ENCODE data around the gene COG2. TPM values are rescaled to one million over a fixed set of nuclear protein-coding genes. Genes with fewer than 3 reads are reported as not detected.

The COG2 gene
- total and polyA plus RNA-seq, 5 donors from 2014 or later = 24.4 to 38.9 (median 34.1) TPM

DNA sequence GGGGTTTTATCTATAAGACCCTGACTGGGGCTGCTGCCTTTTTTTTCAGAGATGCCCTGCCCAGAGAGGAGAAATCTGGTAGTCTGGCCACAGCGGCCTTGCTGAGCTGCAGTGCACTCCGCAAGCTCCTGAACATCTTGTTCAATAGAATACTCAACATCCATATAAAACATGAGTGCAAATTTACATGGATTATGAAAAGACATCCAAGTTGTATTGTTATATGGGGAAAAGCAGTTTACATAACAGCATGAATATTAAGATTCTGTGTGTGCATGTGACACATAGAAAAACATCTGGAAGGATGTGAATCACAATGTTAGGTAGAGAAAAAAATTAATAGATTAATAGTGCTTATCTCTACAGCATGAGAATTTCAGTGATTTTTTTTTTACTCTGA, 16.4 kb downstream of the COG2 start:
- Histone ChIP-seq H3K27me3 (ENCODE audit: control insufficient read depth, insufficient read depth, low read length) (no peaks in the 10 kb centered on the region), H3K4me3 (ENCODE audit: low read depth, low read length) (no peak overlapping the region), H3K9me3 (ENCODE audit: control insufficient read depth in 2 of 2, low read length in 2 of 2) (no peaks in the 10 kb centered on the region), H3K27ac (ENCODE audit: insufficient read depth, low read length, poor library complexity, severe bottlenecking) (no peak overlapping the region), H3K4me1 (ENCODE audit: control insufficient read depth, insufficient read depth, low read length, poor library complexity, severe bottlenecking) (no peaks in the 10 kb centered on the region), H3K36me3 (ENCODE audit: control insufficient read depth, insufficient read depth, low read length) (peaks cover 43% of the 10 kb centered on the region)
- DNase-seq (no peak), ATAC-seq (ENCODE audit: low read depth in 2 of 2) (no peak)
- Mint-ChIP-seq H3K27me3 (no peaks in the 10 kb centered on the region), H3K9me3 (peaks cover 0 to 2% (median 0%) of the 10 kb centered on the region in 7 donors), H3K4me3 (no peak overlapping the region), H3K27ac (no peak overlapping the region), H3K4me1 (peaks cover 33 to 44% (median 37%) of the 10 kb centered on the region in 4 donors), H3K36me3 (peaks cover 20% of the 10 kb centered on the region)

DNA sequence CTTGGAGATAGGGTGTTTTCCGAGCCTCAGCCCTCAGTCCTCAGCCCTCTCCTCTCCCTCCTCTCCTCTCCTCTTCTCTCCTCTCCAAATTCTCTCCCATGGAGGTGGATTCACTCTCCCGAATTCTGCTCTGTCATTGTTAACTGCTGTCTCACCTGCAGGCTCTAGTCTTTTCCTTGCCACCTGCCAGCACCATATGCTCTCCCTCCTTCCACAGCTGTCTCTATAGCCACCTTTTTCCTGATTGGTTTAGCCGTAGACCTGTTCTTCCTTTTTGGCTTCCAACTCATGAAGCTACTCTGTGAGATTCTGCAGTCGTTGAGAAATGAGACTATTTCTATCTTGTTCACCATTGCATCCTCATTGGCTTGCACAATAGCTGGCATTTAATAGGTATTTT, 19.7 kb downstream of the COG2 start:
- H3K36me3 ChIP-seq (ENCODE audit: control insufficient read depth, insufficient read depth, low read length) = peaks cover 76% of the 10 kb centered on the region
- ATAC-seq (ENCODE audit: low read depth in 2 of 2) (no peak), DNase-seq (no peak)
- H3K4me3 ChIP-seq (ENCODE audit: low read depth, low read length) = no peak overlapping the region
- H3K9me3 ChIP-seq (ENCODE audit: control insufficient read depth in 2 of 2, low read length in 2 of 2) = no peaks in the 10 kb centered on the region
- no peaks in the 10 kb centered on the region for H3K4me1 ChIP-seq (ENCODE audit: control insufficient read depth, insufficient read depth, low read length, poor library complexity, severe bottlenecking)
- Mint-ChIP-seq H3K36me3 (peaks cover 37% of the 10 kb centered on the region), H3K27me3 (no peaks in the 10 kb centered on the region), H3K4me3 (no peak overlapping the region), H3K4me1 (peaks cover under 1 to 13% (median 9%) of the 10 kb centered on the region in 4 donors), H3K9me3 (peaks cover 0 to 2% (median 0%) of the 10 kb centered on the region in 7 donors), H3K27ac (peak overlapping the region in 2 of 3 donors; percentile 4 to 33)
- no peak overlapping the region for H3K27ac ChIP-seq (ENCODE audit: insufficient read depth, low read length, poor library complexity, severe bottlenecking)
- no peaks in the 10 kb centered on the region for H3K27me3 ChIP-seq (ENCODE audit: control insufficient read depth, insufficient read depth, low read length)

GRCh38 chr1:230668227-230668626, 25.9 kb downstream of the COG2 start:
- H3K27ac ChIP-seq (ENCODE audit: insufficient read depth, low read length, poor library complexity, severe bottlenecking) = no peak overlapping the region
- H3K27me3 ChIP-seq (ENCODE audit: control insufficient read depth, insufficient read depth, low read length) = no peaks in the 10 kb centered on the region
- H3K4me1 Mint-ChIP-seq = peaks cover 0 to 5% (median 0%) of the 10 kb centered on the region in 4 donors
- H3K36me3 Mint-ChIP-seq = peaks cover 57% of the 10 kb centered on the region
- peaks cover 95% of the 10 kb centered on the region for H3K36me3 ChIP-seq (ENCODE audit: control insufficient read depth, insufficient read depth, low read length)
- DNase-seq = no peak
- no peak for ATAC-seq (ENCODE audit: low read depth in 2 of 2)
- no peaks in the 10 kb centered on the region for H3K27me3 Mint-ChIP-seq
- no peaks in the 10 kb centered on the region for H3K9me3 Mint-ChIP-seq
- H3K27ac Mint-ChIP-seq = no peak overlapping the region
- no peaks in the 10 kb centered on the region for H3K4me1 ChIP-seq (ENCODE audit: control insufficient read depth, insufficient read depth, low read length, poor library complexity, severe bottlenecking)
- H3K4me3 Mint-ChIP-seq = no peak overlapping the region
- H3K9me3 ChIP-seq (ENCODE audit: control insufficient read depth in 2 of 2, low read length in 2 of 2) = no peaks in the 10 kb centered on the region
- no peak overlapping the region for H3K4me3 ChIP-seq (ENCODE audit: low read depth, low read length)

DNA sequence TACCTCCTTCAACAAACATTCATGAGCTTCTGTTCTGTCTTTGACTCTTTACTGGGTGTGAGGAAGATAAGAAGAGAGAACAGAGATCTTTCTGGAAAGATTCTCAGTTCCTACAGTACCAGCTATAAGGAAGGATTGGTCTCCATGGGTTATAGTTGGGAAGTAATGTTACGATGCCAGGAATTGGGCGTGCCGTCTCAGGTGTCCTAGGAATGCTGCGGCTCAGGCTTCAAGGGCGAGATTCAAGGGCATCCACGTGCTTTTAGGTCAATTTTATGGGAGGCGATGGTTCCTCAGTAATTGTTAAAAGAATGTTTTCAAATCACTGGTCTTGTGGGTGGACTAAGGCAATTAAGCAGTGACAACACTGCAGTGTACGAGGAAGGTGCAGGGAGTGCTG, 27.3 kb downstream of the COG2 start:
- peaks cover 0 to 5% (median 0%) of the 10 kb centered on the region in 4 donors for H3K4me1 Mint-ChIP-seq
- Histone ChIP-seq H3K4me3 (ENCODE audit: low read depth, low read length) (no peak overlapping the region), H3K36me3 (ENCODE audit: control insufficient read depth, insufficient read depth, low read length) (peaks cover 96% of the 10 kb centered on the region), H3K27me3 (ENCODE audit: control insufficient read depth, insufficient read depth, low read length) (no peaks in the 10 kb centered on the region), H3K4me1 (ENCODE audit: control insufficient read depth, insufficient read depth, low read length, poor library complexity, severe bottlenecking) (no peaks in the 10 kb centered on the region), H3K9me3 (ENCODE audit: control insufficient read depth in 2 of 2, low read length in 2 of 2) (no peaks in the 10 kb centered on the region), H3K27ac (ENCODE audit: insufficient read depth, low read length, poor library complexity, severe bottlenecking) (no peak overlapping the region)
- ATAC-seq (ENCODE audit: low read depth in 2 of 2) (no peak), DNase-seq (no peak)
- H3K9me3 Mint-ChIP-seq = no peaks in the 10 kb centered on the region
- H3K27me3 Mint-ChIP-seq = no peaks in the 10 kb centered on the region
- no peak overlapping the region for H3K4me3 Mint-ChIP-seq
- peaks cover 60% of the 10 kb centered on the region for H3K36me3 Mint-ChIP-seq
- no peak overlapping the region for H3K27ac Mint-ChIP-seq

GRCh38 chr1:230674581-230674980, 32.3 kb downstream of the COG2 start:
- no peak overlapping the region for H3K4me3 ChIP-seq (ENCODE audit: low read depth, low read length)
- H3K27ac ChIP-seq (ENCODE audit: insufficient read depth, low read length, poor library complexity, severe bottlenecking) = no peak overlapping the region
- Mint-ChIP-seq H3K4me3 (no peak overlapping the region), H3K4me1 (peaks cover 0 to 3% (median 0%) of the 10 kb centered on the region in 4 donors), H3K27ac (no peak overlapping the region), H3K9me3 (peaks cover 0 to 2% (median 0%) of the 10 kb centered on the region in 7 donors), H3K36me3 (peaks cover 55% of the 10 kb centered on the region), H3K27me3 (no peaks in the 10 kb centered on the region)
- H3K27me3 ChIP-seq (ENCODE audit: control insufficient read depth, insufficient read depth, low read length) = no peaks in the 10 kb centered on the region
- H3K4me1 ChIP-seq (ENCODE audit: control insufficient read depth, insufficient read depth, low read length, poor library complexity, severe bottlenecking) = no peaks in the 10 kb centered on the region
- ATAC-seq (ENCODE audit: low read depth in 2 of 2) (no peak), DNase-seq (no peak)
- no peaks in the 10 kb centered on the region for H3K9me3 ChIP-seq (ENCODE audit: control insufficient read depth in 2 of 2, low read length in 2 of 2)
- H3K36me3 ChIP-seq (ENCODE audit: control insufficient read depth, insufficient read depth, low read length) = peaks cover 89% of the 10 kb centered on the region

DNA sequence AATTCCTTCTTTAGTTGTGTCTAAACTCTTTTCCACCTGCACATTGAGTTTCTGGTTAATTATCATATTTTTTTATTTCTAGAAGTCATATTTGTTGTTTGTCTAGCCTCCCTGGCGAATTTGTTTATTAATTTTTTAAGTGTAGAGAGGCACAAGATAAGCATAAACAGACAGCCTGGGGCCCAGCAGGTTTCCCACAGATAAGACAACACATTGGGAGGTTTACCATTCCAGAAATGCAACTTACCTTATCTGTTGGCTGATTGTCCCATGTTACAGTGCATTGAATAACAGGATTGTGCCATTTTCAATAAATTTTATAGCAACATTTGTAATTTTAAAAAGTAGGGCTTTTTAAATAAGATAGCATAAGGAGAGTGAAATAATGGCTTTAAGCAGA, 34.9 kb downstream of the COG2 start:
- no peak for DNase-seq
- no peak for ATAC-seq (ENCODE audit: low read depth in 2 of 2)
- H3K27ac Mint-ChIP-seq = no peak overlapping the region
- H3K36me3 Mint-ChIP-seq = peaks cover 52% of the 10 kb centered on the region
- H3K36me3 ChIP-seq (ENCODE audit: control insufficient read depth, insufficient read depth, low read length) = peaks cover 86% of the 10 kb centered on the region
- H3K9me3 Mint-ChIP-seq = peaks cover 0 to 2% (median 0%) of the 10 kb centered on the region in 7 donors
- no peaks in the 10 kb centered on the region for H3K27me3 ChIP-seq (ENCODE audit: control insufficient read depth, insufficient read depth, low read length)
- H3K4me1 Mint-ChIP-seq = no peaks in the 10 kb centered on the region
- H3K27ac ChIP-seq (ENCODE audit: insufficient read depth, low read length, poor library complexity, severe bottlenecking) = no peak overlapping the region
- H3K27me3 Mint-ChIP-seq = no peaks in the 10 kb centered on the region
- H3K4me3 Mint-ChIP-seq = no peak overlapping the region
- H3K4me3 ChIP-seq (ENCODE audit: low read depth, low read length) = no peak overlapping the region
- no peaks in the 10 kb centered on the region for H3K9me3 ChIP-seq (ENCODE audit: control insufficient read depth in 2 of 2, low read length in 2 of 2)
- H3K4me1 ChIP-seq (ENCODE audit: control insufficient read depth, insufficient read depth, low read length, poor library complexity, severe bottlenecking) = no peaks in the 10 kb centered on the region

- Mint-ChIP-seq H3K27ac (no peak overlapping the region), H3K36me3 (peaks cover 46% of the 10 kb centered on the region)
- H3K36me3 ChIP-seq (ENCODE audit: control insufficient read depth, insufficient read depth, low read length) = peaks cover 84% of the 10 kb centered on the region
Measured at GRCh38 chr1:230679192-230679591, 36.9 kb downstream of the COG2 start.

DNA sequence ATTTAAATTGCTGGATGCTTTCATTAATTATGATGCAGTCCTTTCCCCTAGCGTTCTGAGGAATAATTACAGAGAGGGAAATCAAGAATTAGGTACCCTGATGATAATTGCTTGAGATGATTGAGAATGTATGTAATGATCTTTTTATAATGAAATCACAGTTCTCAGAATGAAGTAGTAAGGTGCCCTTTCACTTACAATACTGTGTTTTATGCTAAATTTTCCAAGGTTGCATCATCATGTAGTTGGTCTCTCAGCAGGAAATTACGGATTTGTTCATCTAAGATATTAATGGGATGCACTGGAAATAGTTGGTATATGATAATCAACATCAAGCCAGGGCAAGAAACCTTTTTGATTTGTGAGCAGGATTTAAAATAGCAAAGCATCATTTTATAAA, 37.5 kb downstream of the COG2 start:
- H3K36me3 ChIP-seq (ENCODE audit: control insufficient read depth, insufficient read depth, low read length) = peaks cover 84% of the 10 kb centered on the region
- no peak overlapping the region for H3K4me3 ChIP-seq (ENCODE audit: low read depth, low read length)
- Mint-ChIP-seq H3K27ac (no peak overlapping the region), H3K9me3 (peaks cover 0 to 2% (median 0%) of the 10 kb centered on the region in 7 donors), H3K4me1 (no peaks in the 10 kb centered on the region), H3K36me3 (peaks cover 50% of the 10 kb centered on the region), H3K4me3 (no peak overlapping the region), H3K27me3 (no peaks in the 10 kb centered on the region)
- ATAC-seq (ENCODE audit: low read depth in 2 of 2) (no peak), DNase-seq (no peak)
- H3K27ac ChIP-seq (ENCODE audit: insufficient read depth, low read length, poor library complexity, severe bottlenecking) = no peak overlapping the region
- H3K9me3 ChIP-seq (ENCODE audit: control insufficient read depth in 2 of 2, low read length in 2 of 2) = no peaks in the 10 kb centered on the region
- no peaks in the 10 kb centered on the region for H3K27me3 ChIP-seq (ENCODE audit: control insufficient read depth, insufficient read depth, low read length)
- no peaks in the 10 kb centered on the region for H3K4me1 ChIP-seq (ENCODE audit: control insufficient read depth, insufficient read depth, low read length, poor library complexity, severe bottlenecking)

More at GRCh38 chr1:230679192-230679591, 36.9 kb downstream of the COG2 start:
- Histone ChIP-seq H3K27ac (ENCODE audit: insufficient read depth, low read length, poor library complexity, severe bottlenecking) (no peak overlapping the region), H3K4me3 (ENCODE audit: low read depth, low read length) (no peak overlapping the region), H3K4me1 (ENCODE audit: control insufficient read depth, insufficient read depth, low read length, poor library complexity, severe bottlenecking) (no peaks in the 10 kb centered on the region), H3K27me3 (ENCODE audit: control insufficient read depth, insufficient read depth, low read length) (no peaks in the 10 kb centered on the region), H3K9me3 (ENCODE audit: control insufficient read depth in 2 of 2, low read length in 2 of 2) (no peaks in the 10 kb centered on the region)
- no peaks in the 10 kb centered on the region for H3K4me1 Mint-ChIP-seq
- no peak for DNase-seq
- peaks cover 0 to 2% (median 0%) of the 10 kb centered on the region in 7 donors for H3K9me3 Mint-ChIP-seq
- no peaks in the 10 kb centered on the region for H3K27me3 Mint-ChIP-seq
- no peak for ATAC-seq (ENCODE audit: low read depth in 2 of 2)
- no peak overlapping the region for H3K4me3 Mint-ChIP-seq

All from CD4-positive, CD25-positive, alpha-beta regulatory T cell (primary cell).